Esophagus (tissue), 2 donors: Measurements from ENCODE around the gene EIF3M. TPM values are rescaled to one million over a fixed set of nuclear protein-coding genes. Genes with fewer than 3 reads are reported as not detected.

Source experiments
- H3K27ac ChIP-seq, 2 donors: one replicate each; pipeline ENCODE4 v1.5.1; 2013; ENCODE audit warnings: low read depth in 2 of 2, mild to moderate bottlenecking in 2 of 2, inconsistent platforms in 1 of 2, low read length in 1 of 2, moderate library complexity in 1 of 2
- H3K27me3 ChIP-seq, 2 donors: one replicate each; pipeline ENCODE4 v1.6.1; 2013; ENCODE audit warnings: low read length in 2 of 2, control low read depth in 1 of 2, mild to moderate bottlenecking in 1 of 2; ENCODE audit not compliant: insufficient read depth in 2 of 2, control insufficient read depth in 1 of 2
- H3K36me3 ChIP-seq, 2 donors: one replicate each; pipeline ENCODE4 v1.6.1; 2013; ENCODE audit warnings: low read length in 1 of 2; ENCODE audit not compliant: control insufficient read depth in 2 of 2, insufficient read depth in 2 of 2
- H3K4me1 ChIP-seq, 2 donors: one replicate each; pipeline ENCODE4 v1.6.1; 2013; ENCODE audit warnings: low read length in 1 of 2; ENCODE audit not compliant: control insufficient read depth in 2 of 2, insufficient read depth in 2 of 2
- H3K4me3 ChIP-seq, 2 donors: one replicate each; pipeline ENCODE4 v1.5.1; 2013; ENCODE audit warnings: low read length in 2 of 2, mild to moderate bottlenecking in 2 of 2, low read depth in 1 of 2, moderate library complexity in 1 of 2
- H3K9me3 ChIP-seq, 2 donors: one replicate each; pipeline ENCODE4 v1.6.1; 2013; ENCODE audit warnings: mild to moderate bottlenecking in 2 of 2, low read depth in 1 of 2, low read length in 1 of 2, moderate library complexity in 1 of 2; ENCODE audit not compliant: control insufficient read depth in 2 of 2, insufficient read depth in 1 of 2
- WGBS, 2 donors: extraction: QIAGEN DNeasy Blood & Tissue Kit; methylation state at CpG; one replicate each; pipeline ENCODE4 v1.1.7; 2013; 5-methylcytosine and 5-hydroxymethylcytosine counted together
- polyA plus RNA-seq, 2 donors: library from polyadenylated mRNA; stranded (reverse); fragments of 200-250 nt; gene quantifications; one replicate each; pipeline ENCODE4 v1.2.3, GENCODE V29; 2013
- donor health status: healthy with polysubstance abuse.
- donor health status: Bipolar disorder and iron deficiency.

The EIF3M gene
- polyA plus RNA-seq, 2 donors: 142 to 283 TPM

- WGBS, 2 donors: 49 to 56% methylated on average over 4 of the region's 4 CpGs
- no peaks in the 10 kb centered on the region for H3K27me3 ChIP-seq
- H3K4me3 ChIP-seq: no peak overlapping the region
- H3K36me3 ChIP-seq: no peaks in the 10 kb centered on the region
- H3K9me3 ChIP-seq: no peaks in the 10 kb centered on the region
- no peak overlapping the region for H3K27ac ChIP-seq
- no peaks in the 10 kb centered on the region for H3K4me1 ChIP-seq
Measured at GRCh38 chr11:32613500-32614151, 30.0 kb downstream of the EIF3M start.

GRCh38 chr11:32615422-32615821, 31.8 kb downstream of the EIF3M start:
- no peaks in the 10 kb centered on the region for H3K4me1 ChIP-seq
- no peak overlapping the region for H3K27ac ChIP-seq
- H3K36me3 ChIP-seq: no peaks in the 10 kb centered on the region
- H3K9me3 ChIP-seq: peaks cover 0 to 3% of the 10 kb centered on the region in 2 donors
- H3K27me3 ChIP-seq: no peaks in the 10 kb centered on the region
- no peak overlapping the region for H3K4me3 ChIP-seq

- no peak overlapping the region for H3K4me3 ChIP-seq
- no peak overlapping the region for H3K27ac ChIP-seq
- 73 to 74% methylated on average over 4 of the region's 4 CpGs for whole genome bisulfite sequencing, 2 donors
- no peaks in the 10 kb centered on the region for H3K36me3 ChIP-seq
- no peaks in the 10 kb centered on the region for H3K4me1 ChIP-seq
- H3K27me3 ChIP-seq: no peaks in the 10 kb centered on the region
- H3K9me3 ChIP-seq: peaks cover 0 to 3% of the 10 kb centered on the region in 2 donors
Measured at GRCh38 chr11:32616903-32617302, 33.3 kb downstream of the EIF3M start.

DNA sequence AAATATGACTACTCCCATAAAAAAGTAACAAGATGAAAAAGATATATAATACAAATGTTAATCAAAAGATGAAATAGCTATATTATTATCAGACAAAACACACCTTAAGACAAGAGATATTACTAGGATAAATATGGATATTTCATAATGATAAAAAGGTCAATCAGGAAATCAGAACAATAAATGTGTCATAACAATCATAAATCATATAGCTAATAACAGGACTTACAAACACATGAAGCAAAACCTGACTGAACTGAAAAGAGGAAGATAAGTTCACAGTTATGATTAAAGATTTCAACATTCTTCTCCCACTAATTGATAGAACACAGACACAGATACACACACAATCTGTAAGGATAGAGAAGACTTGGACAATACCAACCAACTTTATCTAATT, 47.2 kb downstream of the EIF3M start:
- H3K4me1 ChIP-seq: no peaks in the 10 kb centered on the region
- H3K4me3 ChIP-seq: no peak overlapping the region
- no peaks in the 10 kb centered on the region for H3K36me3 ChIP-seq
- H3K9me3 ChIP-seq: no peaks in the 10 kb centered on the region
- H3K27ac ChIP-seq: no peak overlapping the region
- no peaks in the 10 kb centered on the region for H3K27me3 ChIP-seq

GRCh38 chr11:32635819-32636218, 52.2 kb downstream of the EIF3M start:
- H3K4me3 ChIP-seq: no peak overlapping the region
- H3K27ac ChIP-seq: no peak overlapping the region
- WGBS, 2 donors: 76 to 80% methylated on average over 2 of the region's 2 CpGs
- H3K4me1 ChIP-seq: no peaks in the 10 kb centered on the region
- no peaks in the 10 kb centered on the region for H3K9me3 ChIP-seq
- no peaks in the 10 kb centered on the region for H3K27me3 ChIP-seq
- no peaks in the 10 kb centered on the region for H3K36me3 ChIP-seq

- H3K4me1 ChIP-seq: no peaks in the 10 kb centered on the region
- H3K27ac ChIP-seq: no peak overlapping the region
- no peaks in the 10 kb centered on the region for H3K9me3 ChIP-seq
- H3K27me3 ChIP-seq: no peaks in the 10 kb centered on the region
- no peaks in the 10 kb centered on the region for H3K36me3 ChIP-seq
- no peak overlapping the region for H3K4me3 ChIP-seq
Measured at GRCh38 chr11:32641361-32641760, 57.7 kb downstream of the EIF3M start.

- Histone ChIP-seq H3K9me3 (no peaks in the 10 kb centered on the region), H3K27ac (no peak overlapping the region), H3K4me1 (no peaks in the 10 kb centered on the region), H3K4me3 (no peak overlapping the region), H3K36me3 (no peaks in the 10 kb centered on the region), H3K27me3 (no peaks in the 10 kb centered on the region)
- WGBS, 2 donors: 21 to 44% methylated on average over 1 of the region's 1 CpG
Measured at GRCh38 chr11:32643526-32643925, 59.9 kb downstream of the EIF3M start.

Other genes starting within 250 kb of the EIF3M start
- gene WT1, start 148.3 kb upstream of the EIF3M start, polyA plus RNA-seq: not detected
- under 1 TPM; 0.02 to 0.05 TPM for gene CCDC73, start 210.8 kb downstream of the EIF3M start, polyA plus RNA-seq
- 10 to 100 TPM; 16.9 to 20.6 TPM for gene PRRG4, start 246.1 kb downstream of the EIF3M start, polyA plus RNA-seq